A172 (cell line): ENCODE data around the gene VPS41. TPM values are rescaled to one million over a fixed set of nuclear protein-coding genes. Genes with fewer than 3 reads are reported as not detected.

ENCODE experiments used
- DNase-seq: peaks from one replicate; pipeline ENCODE4 v3.0.0-alpha.2; 2015; ENCODE audit warnings: low spot score
- total RNA-seq: library from RNA; depleted of rRNA; stranded (reverse); fragments of >200 nt; shearing (Covaris generic); gene quantifications from 2 replicates; pipeline ENCODE4 v1.2.3, GENCODE V29; 2014

The VPS41 gene
- total RNA-seq, 1 experiment from 2014 or later = 116 TPM

GRCh38 chr7:38905056-38905759 is 3.8 kb downstream of the VPS41 start:
- DNase-seq = no peak

- no peak for DNase-seq
Observed at GRCh38 chr7:38903057-38903456, 5.9 kb downstream of the VPS41 start.

- DNase-seq = no peak
Observed at GRCh38 chr7:38902449-38902848, 6.5 kb downstream of the VPS41 start.

- DNase-seq = no peak
Observed at GRCh38 chr7:38893061-38893460, 15.9 kb downstream of the VPS41 start.

GRCh38 chr7:38890597-38890996 is 18.4 kb downstream of the VPS41 start:
- DNase-seq = no peak

GRCh38 chr7:38889872-38890432 is 19.0 kb downstream of the VPS41 start:
- DNase-seq = no peak

- DNase-seq = no peak
Observed at GRCh38 chr7:38889079-38889478, 19.9 kb downstream of the VPS41 start.

- no peak for DNase-seq
Observed at GRCh38 chr7:38886265-38886664, 22.7 kb downstream of the VPS41 start.

- DNase-seq = no peak
Observed at GRCh38 chr7:38883706-38884105, 25.3 kb downstream of the VPS41 start.

- no peak for DNase-seq
Observed at GRCh38 chr7:38881947-38882684, 26.9 kb downstream of the VPS41 start.

GRCh38 chr7:38881015-38881414 is 28.0 kb downstream of the VPS41 start:
- DNase-seq = peak; percentile 13

GRCh38 chr7:38880454-38880853 is 28.5 kb downstream of the VPS41 start:
- DNase-seq = no peak

GRCh38 chr7:38880035-38880434 is 29.0 kb downstream of the VPS41 start:
- no peak for DNase-seq

- DNase-seq = no peak
Observed at GRCh38 chr7:38878694-38879457, 30.1 kb downstream of the VPS41 start.

- DNase-seq = no peak
Observed at GRCh38 chr7:38873433-38873832, 35.6 kb downstream of the VPS41 start.

- DNase-seq = no peak
Observed at GRCh38 chr7:38872202-38872601, 36.8 kb downstream of the VPS41 start.

- no peak for DNase-seq
Observed at GRCh38 chr7:38870147-38870546, 38.8 kb downstream of the VPS41 start.

GRCh38 chr7:38863601-38864291 is 45.2 kb downstream of the VPS41 start:
- no peak for DNase-seq

GRCh38 chr7:38862666-38863065 is 46.3 kb downstream of the VPS41 start:
- DNase-seq = no peak

GRCh38 chr7:38858259-38858884 is 50.6 kb downstream of the VPS41 start:
- DNase-seq = no peak

GRCh38 chr7:38855867-38856266 is 53.1 kb downstream of the VPS41 start:
- DNase-seq = no peak
